HEK293 (cell line): ENCODE data around the gene CAPRIN2.

ENCODE experiments used
- CTCF ChIA-PET: fragments of 350-600 bp; formaldehyde crosslinking; extraction: SDS; loops from one replicate; lab custom pipeline; 2021; ENCODE audit warnings: antibody characterized with exemption; lab: Yijun Ruan, JAX
- POLR2A ChIA-PET: fragments of 300-600 bp; formaldehyde crosslinking; extraction: SDS; loops from one replicate; lab custom pipeline; 2020; ENCODE audit warnings: antibody characterized with exemption, inconsistent platforms; lab: Yijun Ruan, JAX
- H3K27ac ChIP-seq: fragments of 200-500 bp; sonication (Bioruptor generic); 2 replicates; pipeline ENCODE4 v1.5.1; 2014; ENCODE audit warnings: low read depth, low read length, control low read depth, inconsistent platforms; ENCODE audit errors: extremely low read depth
- H3K36me3 ChIP-seq, 2 experiments: fragments of 200-500 bp in 1 of 2; sonication (Bioruptor generic) in 1 of 2; 1 replicate in 1 of 2; 2 replicates in 1 of 2; pipeline ENCODE4 v1.5.1; 2014 to 2017; ENCODE audit warnings: inconsistent platforms in 2 of 2, low read length in 2 of 2; ENCODE audit not compliant: control insufficient read depth in 2 of 2, insufficient read depth in 1 of 2
- H3K4me1 ChIP-seq: fragments of 200-500 bp; sonication (Bioruptor generic); 2 replicates; pipeline ENCODE4 v1.5.1; 2014; ENCODE audit warnings: mild to moderate bottlenecking, low read length, inconsistent platforms; ENCODE audit not compliant: control insufficient read depth, insufficient read depth
- H3K4me3 ChIP-seq: 2 replicates; pipeline ENCODE4 v1.5.1; 2011; ENCODE audit warnings: low read depth, mild to moderate bottlenecking, control low read depth, low read length, moderate library complexity
- H3K9me3 ChIP-seq: fragments of 200-500 bp; sonication (Bioruptor generic); 2 replicates; pipeline ENCODE4 v1.5.1; 2014; ENCODE audit warnings: low read depth, low read length, inconsistent platforms; ENCODE audit not compliant: control insufficient read depth, insufficient read depth
- HOXC10 ChIP-seq: sonication (generic); formaldehyde crosslinking; IDR thresholded peaks from 2 replicates; pipeline ENCODE4 v1.8.1; 2023; ENCODE audit warnings: mild to moderate bottlenecking, missing genetic modification reagents
- HOXD13 ChIP-seq: sonication (generic); formaldehyde crosslinking; IDR thresholded peaks from 2 replicates; pipeline ENCODE4 v1.8.0; 2022; ENCODE audit warnings: missing genetic modification reagents, borderline replicate concordance
- KLF10 ChIP-seq: fragments of 450-650 bp; IDR thresholded peaks from 2 replicates; pipeline ENCODE4 v1.5.1; 2018; ENCODE audit warnings: missing biosample characterization, mild to moderate bottlenecking, missing genetic modification characterization
- OSR2 ChIP-seq: fragments of 450-650 bp; formaldehyde crosslinking; IDR thresholded peaks from 2 replicates; pipeline ENCODE4 v1.5.1; 2016; ENCODE audit warnings: missing biosample characterization, missing genetic modification characterization
- SCRT1 ChIP-seq: fragments of 450-650 bp; formaldehyde crosslinking; IDR thresholded peaks from 2 replicates; pipeline ENCODE4 v1.5.1; 2016; ENCODE audit warnings: missing biosample characterization, missing genetic modification characterization, borderline replicate concordance
- ZBTB7A ChIP-seq: fragments of 450-650 bp; formaldehyde crosslinking; IDR thresholded peaks from 2 replicates; pipeline ENCODE4 v1.5.1; 2016; ENCODE audit warnings: low read depth, missing biosample characterization, missing genetic modification characterization
- ZEB2 ChIP-seq: fragments of 450-650 bp; formaldehyde crosslinking; IDR thresholded peaks from 2 replicates; pipeline ENCODE4 v1.5.1; 2016; ENCODE audit warnings: missing biosample characterization, missing genetic modification characterization
- ZNF114 ChIP-seq: fragments of 450-650 bp; formaldehyde crosslinking; IDR thresholded peaks from 2 replicates; pipeline ENCODE4 v1.5.0; 2017; ENCODE audit warnings: missing biosample characterization, missing genetic modification characterization
- ZNF146 ChIP-seq: fragments of 450-650 bp; formaldehyde crosslinking; IDR thresholded peaks from 2 replicates; pipeline ENCODE4 v1.5.1; 2016; ENCODE audit warnings: missing biosample characterization, missing genetic modification characterization
- ZNF157 ChIP-seq: fragments of 450-650 bp; formaldehyde crosslinking; IDR thresholded peaks from 2 replicates; pipeline ENCODE4 v1.5.1; 2016; ENCODE audit warnings: missing biosample characterization, missing genetic modification characterization
- ZNF174 ChIP-seq: fragments of 450-650 bp; formaldehyde crosslinking; IDR thresholded peaks from 2 replicates; pipeline ENCODE4 v1.5.0; 2017; ENCODE audit warnings: missing biosample characterization, mild to moderate bottlenecking, missing genetic modification characterization
- ZNF341 ChIP-seq: fragments of 450-650 bp; formaldehyde crosslinking; IDR thresholded peaks from 2 replicates; pipeline ENCODE4; 2016; ENCODE audit warnings: low read depth, missing biosample characterization, missing genetic modification characterization
- ZNF350 ChIP-seq: fragments of 450-650 bp; formaldehyde crosslinking; IDR thresholded peaks from 2 replicates; pipeline ENCODE4 v1.5.0; 2017; ENCODE audit warnings: missing biosample characterization, mild to moderate bottlenecking, missing genetic modification characterization
- ZNF404 ChIP-seq: fragments of 450-650 bp; formaldehyde crosslinking; IDR thresholded peaks from 2 replicates; pipeline ENCODE4 v1.5.1; 2017; ENCODE audit warnings: missing biosample characterization, missing genetic modification characterization
- ZNF473 ChIP-seq: fragments of 450-650 bp; formaldehyde crosslinking; IDR thresholded peaks from 2 replicates; pipeline ENCODE4 v1.5.1; 2017; ENCODE audit warnings: missing biosample characterization, missing genetic modification characterization
- ZNF48 ChIP-seq: fragments of 450-650 bp; formaldehyde crosslinking; IDR thresholded peaks from 2 replicates; pipeline ENCODE4 v1.5.1; 2016; ENCODE audit warnings: missing biosample characterization, missing genetic modification characterization
- ZNF513 ChIP-seq: fragments of 450-650 bp; IDR thresholded peaks from 2 replicates; pipeline ENCODE4 v1.5.1; 2018; ENCODE audit warnings: missing biosample characterization, missing genetic modification characterization
- ZNF596 ChIP-seq: fragments of 450-650 bp; IDR thresholded peaks from 2 replicates; pipeline ENCODE4 v1.5.0; 2018; ENCODE audit warnings: missing biosample characterization, mild to moderate bottlenecking, missing genetic modification characterization, moderate library complexity
- ZNF629 ChIP-seq: fragments of 450-650 bp; formaldehyde crosslinking; IDR thresholded peaks from 2 replicates; pipeline ENCODE4 v1.5.1; 2017; ENCODE audit warnings: missing biosample characterization, missing genetic modification characterization
- ZNF639 ChIP-seq: fragments of 450-650 bp; formaldehyde crosslinking; IDR thresholded peaks from 2 replicates; pipeline ENCODE4 v1.5.1; 2016; ENCODE audit warnings: missing biosample characterization, missing genetic modification characterization
- ZNF692 ChIP-seq: fragments of 450-650 bp; formaldehyde crosslinking; IDR thresholded peaks from 2 replicates; pipeline ENCODE4 v1.5.1; 2016; ENCODE audit warnings: missing biosample characterization, missing genetic modification characterization
- ZNF768 ChIP-seq: fragments of 450-650 bp; formaldehyde crosslinking; IDR thresholded peaks from 2 replicates; pipeline ENCODE4 v1.5.1; 2018; ENCODE audit warnings: missing biosample characterization, mild to moderate bottlenecking, missing genetic modification characterization
- ZNF776 ChIP-seq: fragments of 450-650 bp; formaldehyde crosslinking; IDR thresholded peaks from 2 replicates; pipeline ENCODE4 v1.5.0; 2017; ENCODE audit warnings: missing biosample characterization, missing genetic modification characterization, borderline replicate concordance
- TF ChIP-seq, protein P1 (sequence below): fragments of 450-650 bp; formaldehyde crosslinking; IDR thresholded peaks from 2 replicates; pipeline ENCODE4 v1.5.1; 2016; ENCODE audit warnings: missing biosample characterization, missing genetic modification characterization
- TF ChIP-seq, protein P2 (sequence below): fragments of 450-650 bp; formaldehyde crosslinking; IDR thresholded peaks from 2 replicates; pipeline ENCODE4 v1.5.1; 2016; ENCODE audit warnings: missing biosample characterization, missing genetic modification characterization

The CAPRIN2 gene

DNA sequence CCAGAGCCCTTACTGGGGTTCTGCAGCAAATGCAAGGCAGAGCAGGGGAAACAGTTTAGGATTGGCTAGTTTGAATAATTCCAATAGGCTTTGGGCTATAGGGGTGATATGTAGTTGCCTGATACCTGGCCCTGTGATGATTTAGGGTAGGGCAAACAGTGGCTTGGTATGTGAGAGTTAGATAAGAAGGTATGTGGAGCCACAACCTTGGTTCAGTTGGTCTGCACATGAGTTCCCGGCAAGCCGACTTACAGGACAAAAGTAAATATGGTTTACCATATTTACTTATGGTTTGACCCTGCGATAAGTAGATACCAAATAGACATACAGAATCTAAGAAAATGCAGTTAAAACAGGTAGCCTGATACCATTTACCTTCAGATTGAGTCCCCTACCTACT is 8.3 kb upstream of the CAPRIN2 start:
- no peaks in the 10 kb centered on the region for H3K4me1 ChIP-seq
- TF ChIP-seq ZNF596 (tag by site-specific recombination), result no peak
- no peak for TF ChIP-seq ZNF629 (tag by site-specific recombination)
- no peak for TF ChIP-seq ZNF639 (tag by site-specific recombination)
- no peak for TF ChIP-seq ZNF48 (tag by site-specific recombination)
- no peak for TF ChIP-seq ZNF114 (tag by site-specific recombination)
- no peak for TF ChIP-seq ZNF341 (tag by site-specific recombination)
- TF ChIP-seq ZNF404 (tag by site-specific recombination), result no peak
- no peak for TF ChIP-seq HOXD13
- TF ChIP-seq KLF10, result no peak
- no peak for TF ChIP-seq ZBTB7A (tag by site-specific recombination)
- no peak for TF ChIP-seq ZNF768 (tag by site-specific recombination)
- no peak for TF ChIP-seq ZNF473 (tag by site-specific recombination)
- TF ChIP-seq HOXC10 (CRISPR knock-in tag), result no peak
- TF ChIP-seq ZNF513 (tag by site-specific recombination), result no peak
- no peak for TF ChIP-seq ZNF776 (tag by site-specific recombination)
- TF ChIP-seq OSR2, result no peak
- no peak for TF ChIP-seq ZNF692 (tag by site-specific recombination)
- no peak for TF ChIP-seq ZNF350
- H3K9me3 ChIP-seq, result no peaks in the 10 kb centered on the region
- CTCF ChIA-PET, result no interaction called here
- no peaks in the 10 kb centered on the region for H3K36me3 ChIP-seq
- POLR2A ChIA-PET, result no interaction called here
- no peak overlapping the region for H3K4me3 ChIP-seq
- H3K27ac ChIP-seq, result no peak overlapping the region

DNA sequence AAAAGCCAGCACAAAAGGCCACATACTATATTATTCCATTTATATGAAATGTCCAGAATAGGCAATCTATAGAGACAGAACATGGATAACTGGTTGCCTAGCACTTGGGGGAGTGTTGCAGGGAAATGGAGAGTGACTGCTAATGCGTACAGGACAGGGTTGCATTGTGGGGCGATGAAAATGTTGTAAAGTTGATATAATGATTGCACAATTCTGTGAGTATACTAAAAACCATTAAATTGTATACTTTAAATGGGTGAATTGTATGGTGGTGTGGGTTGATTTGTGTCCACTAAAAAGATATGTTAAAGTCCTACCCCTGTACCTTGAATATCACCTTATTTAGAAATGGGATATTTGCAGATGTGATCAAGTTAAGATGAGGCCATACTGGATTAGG is 7.0 kb upstream of the CAPRIN2 start:
- ChIA-PET POLR2A (no interaction called here), CTCF (no interaction called here)
- Histone ChIP-seq H3K4me1 (no peaks in the 10 kb centered on the region), H3K36me3 (no peaks in the 10 kb centered on the region), H3K27ac (no peak overlapping the region), H3K9me3 (no peaks in the 10 kb centered on the region), H3K4me3 (no peak overlapping the region)
- no peak for TF ChIP-seq ZEB2

GRCh38 chr12:30757316-30757715 is 2.6 kb upstream of the CAPRIN2 start:
- Histone ChIP-seq H3K4me1 (0 out of 2 replicates have a peak, but pooled peaks cover 4% of the 10 kb centered on the region), H3K9me3 (no peaks in the 10 kb centered on the region), H3K4me3 (no peak overlapping the region), H3K36me3 (peaks cover 0 to under 1% of the 10 kb centered on the region in 2 experiments; a peak in 1 of 3 replicates), H3K27ac (no peak overlapping the region)
- ChIA-PET POLR2A (interaction anchor here (0.5 kb wide), 1 partner anchor 640 kb away, joined by 4 read pairs; no protein-coding TSS in a partner anchor), CTCF (interaction anchor here (0.7 to 6.0 kb wide), 3 partner anchors 15 to 69 kb away, joined by 3 to 24 read pairs (median 4); no protein-coding TSS in a partner anchor)
- TF ChIP-seq, protein P1, sequence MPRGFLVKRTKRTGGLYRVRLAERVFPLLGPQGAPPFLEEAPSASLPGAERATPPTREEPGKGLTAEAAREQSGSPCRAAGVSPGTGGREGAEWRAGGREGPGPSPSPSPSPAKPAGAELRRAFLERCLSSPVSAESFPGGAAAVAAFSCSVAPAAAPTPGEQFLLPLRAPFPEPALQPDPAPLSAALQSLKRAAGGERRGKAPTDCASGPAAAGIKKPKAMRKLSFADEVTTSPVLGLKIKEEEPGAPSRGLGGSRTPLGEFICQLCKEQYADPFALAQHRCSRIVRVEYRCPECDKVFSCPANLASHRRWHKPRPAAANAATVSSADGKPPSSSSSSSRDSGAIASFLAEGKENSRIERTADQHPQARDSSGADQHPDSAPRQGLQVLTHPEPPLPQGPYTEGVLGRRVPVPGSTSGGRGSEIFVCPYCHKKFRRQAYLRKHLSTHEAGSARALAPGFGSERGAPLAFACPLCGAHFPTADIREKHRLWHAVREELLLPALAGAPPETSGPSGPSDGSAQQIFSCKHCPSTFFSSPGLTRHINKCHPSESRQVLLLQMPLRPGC (tag by site-specific recombination), result no peak
- TF ChIP-seq ZNF629 (tag by site-specific recombination) (no peak), SCRT1 (tag by site-specific recombination) (no peak), ZNF174 (tag by site-specific recombination) (no peak), ZNF146 (no peak), ZNF157 (tag by site-specific recombination) (no peak)
- TF ChIP-seq, protein P2, sequence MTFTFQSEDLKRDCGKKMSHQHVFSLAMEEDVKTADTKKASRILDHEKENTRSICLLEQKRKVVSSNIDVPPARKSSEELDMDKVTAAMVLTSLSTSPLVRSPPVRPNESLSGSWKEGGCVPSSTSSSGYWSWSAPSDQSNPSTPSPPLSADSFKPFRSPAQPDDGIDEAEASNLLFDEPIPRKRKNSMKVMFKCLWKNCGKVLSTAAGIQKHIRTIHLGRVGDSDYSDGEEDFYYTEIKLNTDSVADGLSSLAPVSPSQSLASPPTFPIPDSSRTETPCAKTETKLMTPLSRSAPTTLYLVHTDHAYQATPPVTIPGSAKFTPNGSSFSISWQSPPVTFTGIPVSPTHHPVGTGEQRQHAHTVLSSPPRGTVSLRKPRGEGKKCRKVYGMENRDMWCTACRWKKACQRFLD (tag by site-specific recombination), result no peak
